NCI-H187 treated with DMSO at 0.1 percent for 48 hours (cell line): ENCODE results near the gene UCP2.
"Not testable (repeated sequence)": the region's sequence is repeated elsewhere in the genome, so short reads cannot be mapped to it uniquely, and the experiment has no call there.

ENCODE experiments used
- DNase-seq: peaks from one replicate; lab custom pipeline; 2025; lab: John Stamatoyannopoulos, UW

Gene UCP2

DNA sequence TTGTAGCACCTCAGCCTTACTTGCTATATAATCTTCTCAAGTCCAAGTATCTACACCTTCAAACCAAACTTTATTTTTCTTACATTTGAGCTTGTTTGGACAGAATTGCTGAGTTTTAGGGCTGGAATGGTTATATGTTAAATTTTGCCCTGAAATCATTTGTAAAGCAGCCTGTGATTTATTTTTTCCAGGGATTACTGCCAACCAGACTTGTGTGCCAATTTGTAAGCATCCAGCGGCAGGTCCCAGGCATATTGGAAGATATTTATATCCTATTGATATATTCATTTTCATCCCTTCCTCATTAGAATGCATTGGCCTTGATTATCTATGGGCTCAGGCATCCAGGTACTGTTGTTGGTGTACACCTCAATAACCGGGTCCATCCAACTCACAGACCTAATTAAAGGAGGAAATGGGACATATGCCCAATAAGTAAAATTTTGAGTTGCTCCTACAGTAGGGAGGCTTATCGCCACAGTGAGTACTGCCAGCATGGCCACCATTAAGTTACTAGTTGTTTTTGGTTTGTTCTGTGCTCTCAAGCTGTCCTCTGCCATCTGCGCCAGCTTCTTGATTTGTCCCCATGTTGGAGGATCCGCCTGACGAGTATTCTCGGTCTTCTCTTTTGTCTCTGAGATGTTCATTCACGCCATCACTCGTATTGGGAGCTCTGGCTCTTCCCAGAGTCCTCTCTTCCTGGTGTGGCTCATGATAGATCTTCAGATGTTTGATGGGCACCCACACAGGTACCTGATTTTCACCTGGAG lies 41.7 kb downstream of the UCP2 start:
- DNase-seq: no peak

- DNase-seq: no peak
Observed at GRCh38 chr11:73939096-73939495, 43.5 kb downstream of the UCP2 start.

DNA sequence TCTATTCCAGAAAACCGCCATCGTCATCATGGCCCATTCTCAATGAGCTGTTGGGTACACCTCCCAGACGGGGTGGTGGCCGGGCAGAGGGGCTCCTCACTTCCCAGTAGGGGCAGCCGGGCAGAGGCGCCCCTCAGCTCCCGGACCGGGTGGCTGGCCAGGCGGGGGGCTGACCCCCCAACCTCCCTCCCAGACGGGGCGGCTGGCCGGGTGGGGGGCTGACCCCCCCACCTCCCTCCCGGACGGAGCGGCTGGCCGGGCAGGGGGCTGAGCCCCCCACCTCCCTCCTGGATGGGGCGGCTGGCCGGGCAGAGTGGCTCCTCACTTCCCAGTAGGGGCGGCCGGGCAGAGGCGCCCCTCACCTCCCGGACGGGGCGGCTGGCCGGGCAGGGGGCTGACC lies 46.6 kb downstream of the UCP2 start:
- not testable (repeated sequence) for DNase-seq

DNA sequence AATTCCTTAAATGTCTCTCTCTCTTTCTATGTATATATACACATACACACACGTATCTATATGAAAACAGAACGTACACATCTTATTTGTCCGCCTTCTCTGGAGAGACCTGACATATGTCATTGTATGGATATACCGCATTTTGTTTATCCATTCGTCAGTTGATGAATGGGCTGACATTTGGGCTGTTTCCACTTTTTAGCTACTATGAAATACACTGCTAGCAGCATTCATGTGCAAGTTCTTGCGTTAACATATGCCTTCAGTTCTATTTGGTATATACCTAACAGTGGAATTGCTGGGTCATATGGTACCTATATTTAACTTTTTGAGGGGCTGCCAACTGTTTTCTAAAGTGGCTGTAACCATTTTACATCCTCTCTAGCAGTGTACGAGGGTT lies 49.9 kb downstream of the UCP2 start:
- no peak for DNase-seq

DNA sequence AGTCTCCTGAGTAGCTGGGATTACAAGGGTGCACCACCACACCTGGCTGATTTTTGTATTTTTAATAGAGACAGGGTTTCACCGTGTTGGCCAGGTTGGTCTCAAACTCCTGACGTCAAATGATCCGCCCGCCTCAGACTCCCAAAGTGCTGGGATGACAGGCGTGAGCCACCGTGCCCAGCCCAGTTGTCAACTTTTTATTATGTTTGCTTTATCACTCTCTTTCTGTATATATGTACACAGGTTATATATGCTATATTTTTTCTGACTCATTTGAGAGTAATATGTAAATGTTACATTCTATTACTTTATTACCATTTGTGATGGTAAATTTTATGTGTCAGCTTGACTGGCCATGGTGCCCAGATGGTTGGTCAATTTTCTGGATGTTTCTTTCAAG lies 50.7 kb downstream of the UCP2 start:
- DNase-seq: no peak

DNA sequence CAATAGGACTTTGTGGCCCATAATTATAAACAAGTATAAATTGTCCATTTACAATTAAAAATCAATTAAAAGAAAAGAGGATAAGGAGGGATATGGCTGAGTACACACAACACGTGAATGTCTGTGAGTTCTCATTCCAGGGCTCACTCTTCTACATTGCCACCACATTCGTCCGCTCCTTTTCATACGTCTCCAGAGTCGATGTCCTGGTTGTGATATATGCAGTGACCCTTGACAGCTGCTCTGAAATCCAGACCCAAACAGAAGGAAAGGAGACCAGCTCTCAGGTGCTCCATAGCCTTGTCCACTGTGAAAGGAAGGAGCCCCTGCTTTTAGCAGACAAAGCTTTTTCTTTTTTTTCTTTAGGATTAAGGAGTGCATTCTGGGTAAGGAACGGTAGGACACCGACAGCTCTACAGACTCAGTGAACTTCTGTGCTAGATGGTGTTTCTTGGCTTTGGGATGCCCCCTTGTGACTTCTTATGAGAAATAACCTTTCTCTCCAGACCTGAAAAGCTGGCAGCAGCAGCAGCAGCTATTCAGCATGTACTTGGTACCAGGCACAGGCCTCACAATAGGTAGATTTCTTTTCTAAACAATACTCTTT lies 51.5 kb downstream of the UCP2 start:
- peak; percentile 49 for DNase-seq

DNA sequence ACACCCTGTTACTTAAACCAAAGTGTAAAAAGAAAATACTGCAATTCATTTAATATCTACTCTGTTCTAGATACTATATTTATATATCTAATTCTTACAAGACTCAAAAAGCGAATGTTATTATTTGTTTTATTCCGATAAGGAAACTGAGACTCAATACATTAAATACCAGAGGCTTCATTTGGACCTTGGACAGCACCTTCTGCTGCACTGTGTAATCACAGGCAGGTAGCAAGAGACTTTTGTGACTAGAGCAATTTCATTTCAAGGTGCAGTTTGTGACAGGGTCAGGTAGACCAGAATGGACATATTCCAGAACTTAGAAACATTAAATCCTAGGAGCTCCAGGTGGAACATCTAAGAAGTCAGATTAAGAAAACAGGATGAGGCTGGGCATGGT lies 53.3 kb downstream of the UCP2 start:
- no peak for DNase-seq
